T-helper 17 cell (primary cell): ENCODE results near the gene MCM5. TPM values are rescaled to one million over a fixed set of nuclear protein-coding genes. Genes with fewer than 3 reads are reported as not detected.

ENCODE experiments used
- total RNA-seq, 4 donors: library from RNA in 2 of 4; stranded (reverse) in 2 of 4; gene quantifications; one replicate each; pipeline ENCODE4 v1.2.3 and lab custom pipeline; 2022 to 2026

Gene MCM5
- total RNA-seq, 2 donors from 2014 or later = 22.6 to 32.6 TPM

Other genes with a start within 250 kb of the MCM5 start
- 10 to 100 TPM; 37.1 to 42.4 TPM for gene HMGXB4, start 142.6 kb upstream of the MCM5 start, total RNA-seq
- 100 to 1,000 TPM; 166 to 178 TPM for gene TOM1, start 100.2 kb upstream of the MCM5 start, total RNA-seq
- gene HMOX1, start 19.0 kb upstream of the MCM5 start, total RNA-seq = 1 to 10 TPM; 1.1 to 3.0 TPM
- gene RASD2, start 140.7 kb downstream of the MCM5 start, total RNA-seq = 1 to 10 TPM in 1 of 2 donors, under 1 TPM in 1; 0.67 to 1.4 TPM
- gene MB, start 217.2 kb downstream of the MCM5 start, total RNA-seq = not detected
- 10 to 100 TPM; 42.7 to 44.8 TPM for gene APOL6, start 248.3 kb downstream of the MCM5 start, total RNA-seq